SU-DHL-6 (cell line): ENCODE data around the gene PDK4.

ENCODE experiments used
- H2AFZ ChIP-seq: fragments of 200-600 bp; sonication (generic); 2 replicates; pipeline ENCODE4 v1.6.1; 2014; ENCODE audit warnings: low read depth, mild to moderate bottlenecking, moderate library complexity, mixed read lengths, antibody characterized with exemption, low read length; ENCODE audit not compliant: severe bottlenecking
- H3F3A ChIP-seq: fragments of 200-600 bp; shearing (Covaris generic); 2 replicates; pipeline ENCODE4 v1.6.0; 2016; ENCODE audit warnings: antibody characterized with exemption, mild to moderate bottlenecking; ENCODE audit not compliant: insufficient read depth
- H3K27ac ChIP-seq: fragments of 200-600 bp; sonication (generic); 2 replicates; pipeline ENCODE4 v1.5.1; 2016; ENCODE audit warnings: low read depth, mild to moderate bottlenecking, low read length, moderate library complexity, mixed read lengths
- H3K27me3 ChIP-seq: fragments of 200-600 bp; sonication (generic), shearing (Covaris generic); 2 replicates; pipeline ENCODE4 v1.6.0; 2014; ENCODE audit warnings: mild to moderate bottlenecking, low read length
- H3K36me3 ChIP-seq: fragments of 200-600 bp; sonication (generic); 2 replicates; pipeline ENCODE4 v1.6.1; 2014; ENCODE audit warnings: mild to moderate bottlenecking, low read length, mixed read lengths
- H3K4me2 ChIP-seq: fragments of 300-600, 200-600 bp; shearing (Covaris generic), sonication (generic); 2 replicates; pipeline ENCODE4 v1.6.0; 2014; ENCODE audit warnings: low read length, low read depth, mild to moderate bottlenecking; ENCODE audit not compliant: poor library complexity, severe bottlenecking
- H3K4me3 ChIP-seq: fragments of 200-600 bp; sonication (generic); 2 replicates; pipeline ENCODE4 v1.5.1; 2014; ENCODE audit warnings: antibody characterized with exemption, low read length, mild to moderate bottlenecking, mixed read lengths; ENCODE audit not compliant: insufficient read depth, poor library complexity, severe bottlenecking
- H3K79me2 ChIP-seq: fragments of 200-600 bp; sonication (generic); 2 replicates; pipeline ENCODE4 v1.6.1; 2014; ENCODE audit warnings: mild to moderate bottlenecking, low read length, moderate library complexity; ENCODE audit not compliant: insufficient read depth
- H3K9ac ChIP-seq: fragments of 200-600 bp; sonication (generic); 2 replicates; pipeline ENCODE4 v1.7.0; 2014; ENCODE audit warnings: mild to moderate bottlenecking, low read length
- H3K9me2 ChIP-seq: fragments of 200-600 bp; sonication (generic); replicated peaks from 2 replicates; pipeline ENCODE4 v1.6.1; 2014; ENCODE audit warnings: low read length; ENCODE audit not compliant: insufficient read depth
- H3K9me3 ChIP-seq: fragments of 200-600 bp; sonication (generic); 2 replicates; pipeline ENCODE4 v1.6.1; 2014; ENCODE audit warnings: low read length, mixed read lengths; ENCODE audit not compliant: insufficient read depth
- H4K20me1 ChIP-seq: fragments of 200-600 bp; sonication (generic); 2 replicates; pipeline ENCODE4 v1.6.1; 2014; ENCODE audit warnings: low read depth, mild to moderate bottlenecking, antibody characterized with exemption, low read length, moderate library complexity, mixed read lengths
- EZH2phosphoT487 ChIP-seq: fragments of 200-600 bp; sonication (generic), shearing (Covaris generic); conservative IDR thresholded peaks from 2 replicates; pipeline ENCODE4 v1.6.1; 2018; ENCODE audit warnings: mild to moderate bottlenecking, antibody characterized with exemption, low read length, moderate library complexity, mixed read lengths
- TF ChIP-seq, protein P1 (sequence below): fragments of 200-600 bp; sonication (generic); IDR thresholded peaks from one replicate; pipeline ENCODE4 v1.5.1; 2017; ENCODE audit warnings: antibody characterized with exemption, mild to moderate bottlenecking, low read length, moderate library complexity; ENCODE audit not compliant: insufficient read depth, poor library complexity, severe bottlenecking

The PDK4 gene

DNA sequence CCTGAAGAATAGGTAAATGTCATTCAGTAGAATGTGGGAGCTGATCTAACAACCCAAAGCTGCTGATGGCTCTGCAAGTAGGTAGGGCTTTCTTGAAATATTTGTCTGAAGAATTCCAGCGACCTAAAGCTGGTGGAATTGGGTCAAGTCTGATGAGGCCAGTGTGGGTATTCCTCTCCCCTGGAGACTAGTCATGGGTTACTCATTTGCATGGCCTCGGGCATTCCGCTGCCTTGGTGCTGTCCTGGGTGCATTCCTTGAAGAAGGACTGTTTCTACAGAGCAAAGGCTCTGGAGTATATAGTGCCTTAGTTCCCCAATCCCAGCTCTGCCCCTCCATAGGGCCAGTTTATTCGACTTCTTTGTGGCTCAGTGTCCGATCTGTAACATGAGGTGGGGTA is 19.2 kb downstream of the PDK4 start:
- H3K27me3 ChIP-seq = no peaks in the 10 kb centered on the region
- no peaks in the 10 kb centered on the region for H3K79me2 ChIP-seq
- H3K4me3 ChIP-seq = no peak overlapping the region
- H3K27ac ChIP-seq = no peak overlapping the region
- TF ChIP-seq, protein P1, sequence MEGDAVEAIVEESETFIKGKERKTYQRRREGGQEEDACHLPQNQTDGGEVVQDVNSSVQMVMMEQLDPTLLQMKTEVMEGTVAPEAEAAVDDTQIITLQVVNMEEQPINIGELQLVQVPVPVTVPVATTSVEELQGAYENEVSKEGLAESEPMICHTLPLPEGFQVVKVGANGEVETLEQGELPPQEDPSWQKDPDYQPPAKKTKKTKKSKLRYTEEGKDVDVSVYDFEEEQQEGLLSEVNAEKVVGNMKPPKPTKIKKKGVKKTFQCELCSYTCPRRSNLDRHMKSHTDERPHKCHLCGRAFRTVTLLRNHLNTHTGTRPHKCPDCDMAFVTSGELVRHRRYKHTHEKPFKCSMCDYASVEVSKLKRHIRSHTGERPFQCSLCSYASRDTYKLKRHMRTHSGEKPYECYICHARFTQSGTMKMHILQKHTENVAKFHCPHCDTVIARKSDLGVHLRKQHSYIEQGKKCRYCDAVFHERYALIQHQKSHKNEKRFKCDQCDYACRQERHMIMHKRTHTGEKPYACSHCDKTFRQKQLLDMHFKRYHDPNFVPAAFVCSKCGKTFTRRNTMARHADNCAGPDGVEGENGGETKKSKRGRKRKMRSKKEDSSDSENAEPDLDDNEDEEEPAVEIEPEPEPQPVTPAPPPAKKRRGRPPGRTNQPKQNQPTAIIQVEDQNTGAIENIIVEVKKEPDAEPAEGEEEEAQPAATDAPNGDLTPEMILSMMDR = no peak
- TF ChIP-seq EZH2phosphoT487 = no peak
- H2AFZ ChIP-seq = no peak overlapping the region
- no peaks in the 10 kb centered on the region for H3F3A ChIP-seq
- H3K9ac ChIP-seq = no peak overlapping the region
- H4K20me1 ChIP-seq = no peaks in the 10 kb centered on the region
- H3K4me2 ChIP-seq = no peak overlapping the region
- H3K36me3 ChIP-seq = no peaks in the 10 kb centered on the region
- H3K9me3 ChIP-seq = no peaks in the 10 kb centered on the region
- H3K9me2 ChIP-seq = no peaks in the 10 kb centered on the region

DNA sequence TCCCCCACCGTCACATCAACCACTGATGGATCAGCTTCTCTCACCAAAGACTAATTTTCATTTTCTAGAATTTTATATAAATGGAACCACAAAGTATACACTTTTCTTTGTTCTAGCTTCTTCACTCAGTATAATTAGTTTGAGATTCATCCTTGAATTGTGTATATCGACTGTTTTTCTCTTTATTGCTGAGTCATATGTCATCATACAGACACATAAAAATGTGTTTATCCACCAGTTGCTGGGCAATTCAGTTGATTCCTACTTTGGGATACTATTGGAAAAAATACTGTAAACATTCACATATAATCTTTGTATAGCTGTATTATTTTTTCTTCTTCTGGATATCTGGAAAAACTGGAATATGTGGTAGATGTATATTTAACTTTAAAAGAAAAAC is 26.6 kb downstream of the PDK4 start:
- H4K20me1 ChIP-seq = no peaks in the 10 kb centered on the region
- H3K4me2 ChIP-seq = no peak overlapping the region
- TF ChIP-seq, protein P1 = no peak
- TF ChIP-seq EZH2phosphoT487 = no peak
- H3K4me3 ChIP-seq = no peak overlapping the region
- no peaks in the 10 kb centered on the region for H3K79me2 ChIP-seq
- H3K27me3 ChIP-seq = no peaks in the 10 kb centered on the region
- no peaks in the 10 kb centered on the region for H3K36me3 ChIP-seq
- H2AFZ ChIP-seq = no peak overlapping the region
- no peak overlapping the region for H3K27ac ChIP-seq
- no peak overlapping the region for H3K9ac ChIP-seq
- H3K9me2 ChIP-seq = no peaks in the 10 kb centered on the region
- no peaks in the 10 kb centered on the region for H3F3A ChIP-seq
- H3K9me3 ChIP-seq = no peaks in the 10 kb centered on the region

- H3K9ac ChIP-seq = no peak overlapping the region
- H3K36me3 ChIP-seq = no peaks in the 10 kb centered on the region
- 0 out of 2 replicates have a peak, but pooled peaks cover 3% of the 10 kb centered on the region for H3K9me2 ChIP-seq
- no peaks in the 10 kb centered on the region; the same call in 1 of the 2 replicates for H3K9me3 ChIP-seq
- H3K4me2 ChIP-seq = no peak overlapping the region
- no peaks in the 10 kb centered on the region; the same call in 1 of the 2 replicates for H3K27me3 ChIP-seq
- no peaks in the 10 kb centered on the region for H3F3A ChIP-seq
- H3K79me2 ChIP-seq = no peaks in the 10 kb centered on the region
- H4K20me1 ChIP-seq = no peaks in the 10 kb centered on the region
- no peak overlapping the region for H3K4me3 ChIP-seq
- no peak overlapping the region for H2AFZ ChIP-seq
- no peak overlapping the region for H3K27ac ChIP-seq
- TF ChIP-seq, protein P1 = no peak
- no peak for TF ChIP-seq EZH2phosphoT487
These were observed 35.6 kb downstream of the PDK4 start for GRCh38 chr7:95560674-95561073.
